Lower leg skin (tissue), 3 donors: Measurements from ENCODE around the gene UBAC2.

Experiments
- POLR2A ChIP-seq, 2 donors: fragments of 450-650 bp; IDR thresholded peaks; one replicate each; pipeline ENCODE4 v1.6.1; 2016 to 2017; ENCODE audit warnings: antibody characterized with exemption in 2 of 2, mild to moderate bottlenecking in 1 of 2, moderate library complexity in 1 of 2
- TF ChIP-seq, protein P1 (sequence below), 3 donors: fragments of 450-650 bp; IDR thresholded peaks; one replicate each; pipeline ENCODE4 v1.5.1; 2016; ENCODE audit warnings: antibody characterized with exemption in 3 of 3, mild to moderate bottlenecking in 3 of 3, moderate library complexity in 2 of 3

- TF ChIP-seq, protein P1, sequence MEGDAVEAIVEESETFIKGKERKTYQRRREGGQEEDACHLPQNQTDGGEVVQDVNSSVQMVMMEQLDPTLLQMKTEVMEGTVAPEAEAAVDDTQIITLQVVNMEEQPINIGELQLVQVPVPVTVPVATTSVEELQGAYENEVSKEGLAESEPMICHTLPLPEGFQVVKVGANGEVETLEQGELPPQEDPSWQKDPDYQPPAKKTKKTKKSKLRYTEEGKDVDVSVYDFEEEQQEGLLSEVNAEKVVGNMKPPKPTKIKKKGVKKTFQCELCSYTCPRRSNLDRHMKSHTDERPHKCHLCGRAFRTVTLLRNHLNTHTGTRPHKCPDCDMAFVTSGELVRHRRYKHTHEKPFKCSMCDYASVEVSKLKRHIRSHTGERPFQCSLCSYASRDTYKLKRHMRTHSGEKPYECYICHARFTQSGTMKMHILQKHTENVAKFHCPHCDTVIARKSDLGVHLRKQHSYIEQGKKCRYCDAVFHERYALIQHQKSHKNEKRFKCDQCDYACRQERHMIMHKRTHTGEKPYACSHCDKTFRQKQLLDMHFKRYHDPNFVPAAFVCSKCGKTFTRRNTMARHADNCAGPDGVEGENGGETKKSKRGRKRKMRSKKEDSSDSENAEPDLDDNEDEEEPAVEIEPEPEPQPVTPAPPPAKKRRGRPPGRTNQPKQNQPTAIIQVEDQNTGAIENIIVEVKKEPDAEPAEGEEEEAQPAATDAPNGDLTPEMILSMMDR (IDR thresholded peaks at IDR 0.05): no peak
- TF ChIP-seq POLR2A (IDR thresholded peaks at IDR 0.05): no peak
These were observed 27.0 kb upstream of the UBAC2 start for GRCh38 chr13:99173606-99174005.
